ENCODE measurements around the gene BMPR1A.

GRCh38 chr10:86752311-86752710 lies 4.1 kb upstream of the BMPR1A start:
- TF ChIP-seq CTCF (IDR thresholded peaks at IDR 0.05) (no peak), POLR2A (IDR thresholded peaks at IDR 0.05) (no peak), EP300 (IDR thresholded peaks at IDR 0.05) (no peak)
